Adrenal gland (tissue), 19 donors: ENCODE measurements around the gene HHLA2. TPM values are rescaled to one million over a fixed set of nuclear protein-coding genes. Genes with fewer than 3 reads are reported as not detected.

Source experiments
- DNase-seq, 7 donors: peaks; one replicate each; pipeline ENCODE4 v3.0.0-alpha.2; 2019 to 2020
- H3K27ac ChIP-seq, 5 donors: fragments of 200-600 bp; sonication (generic) in 4 of 5; 1 replicate in 3 of 5; 2 replicates in 2 of 5; pipeline versions ENCODE4 v1.5.1 to v1.8.0; 2016 to 2020; ENCODE audit warnings: mild to moderate bottlenecking in 1 of 5
- H3K27me3 ChIP-seq: fragments of 200-600 bp; 2 replicates; pipeline ENCODE4 v1.8.0; 2021
- H3K36me3 ChIP-seq, 2 donors: fragments of 200-600 bp; replicated peaks in 1 of 2; 1 replicate in 1 of 2; 2 replicates in 1 of 2; pipeline versions ENCODE4 v1.5.1 to v1.8.0; 2018 to 2022
- H3K4me1 ChIP-seq, 2 donors: fragments of 200-600 bp; replicated peaks in 1 of 2; 1 replicate in 1 of 2; 2 replicates in 1 of 2; pipeline versions ENCODE4 v1.5.1 to v1.8.0; 2018 to 2021
- H3K4me3 ChIP-seq, 4 donors: fragments of 200-600 bp; sonication (generic) in 3 of 4; one replicate each; pipeline ENCODE4 v1.5.1; 2016 to 2018
- H3K9me3 ChIP-seq, 3 donors: fragments of 200-600 bp; sonication (generic) in 1 of 3; replicated peaks in 1 of 3; 1 replicate in 2 of 3; 2 replicates in 1 of 3; pipeline versions ENCODE4 v1.5.1 to v1.8.0; 2016 to 2021
- CTCF ChIP-seq, 6 experiments: fragments of 450-650 bp in 4 of 6; fragments of 200-600 bp in 2 of 6; sonication (generic) in 1 of 6; IDR thresholded peaks; 1 replicate in 5 of 6; 2 replicates in 1 of 6; pipeline versions ENCODE4 v1.5.1 to v1.8.0; 2016 to 2021; ENCODE audit warnings: antibody characterized with exemption in 6 of 6, mild to moderate bottlenecking in 2 of 6, moderate library complexity in 1 of 6
- POLR2A ChIP-seq, 2 donors: fragments of 450-650 bp; IDR thresholded peaks; one replicate each; pipeline ENCODE4 v1.6.1; 2017; ENCODE audit warnings: antibody characterized with exemption in 2 of 2, mild to moderate bottlenecking in 2 of 2, moderate library complexity in 1 of 2
- WGBS, 4 donors: extraction: QIAGEN DNeasy Blood & Tissue Kit in 2 of 4; methylation state at CpG; one replicate each; pipeline versions ENCODE4 v1.1.5 to v1.1.7; 2013 to 2017; 5-methylcytosine and 5-hydroxymethylcytosine counted together
- intact Hi-C, 2 donors: fragments of 100-400 bp; cut with DNase I; formaldehyde crosslinking; loops; one replicate each; pipeline versions ENCODE4 v1.14.1 to v1.15.0; 2022 to 2023
- long read RNA-seq, 10 donors: library from polyadenylated mRNA in 3 of 10; unstranded in 2 of 10; stranded (forward) in 1 of 10; transcript quantifications; one replicate each; pipeline ENCODE4 v2.0.0 and lab custom pipeline, GENCODE V29; 2021 to 2026
- polyA plus RNA-seq, 3 donors: library from polyadenylated mRNA; stranded (reverse); fragments of 200-250 nt in 2 of 3; fragments of 350-450 nt in 1 of 3; fragmentation: Illumina TruSeq in 1 of 3; extraction: RNeasy Lipid Tissue Mini Kit (QIAGEN cat#74804) in 1 of 3; gene quantifications; one replicate each; pipeline ENCODE4 v1.2.3, GENCODE V29; 2013 to 2014
- total RNA-seq, 9 donors: library from RNA; depleted of rRNA in 4 of 9; stranded (reverse); fragments of >200 nt in 4 of 9; fragments of 120-200 nt in 1 of 9; fragmentation: NEBNext Ultra II Directional in 1 of 9; extraction: Animal tissue kit (Norgen Biotek cat#: 25700) in 1 of 9; gene quantifications; one replicate each; pipeline versions ENCODE4 v1.1.0 to v1.2.4, GENCODE V29; 2013 to 2023
- donor health status: healthy with polysubstance abuse.
- donor health status: Bipolar disorder and iron deficiency.
- donor health status: DM: yes; HTN: yes; CAD: no.
- donor health status: DM: no; HTN: no; CAD: no.
- donor health status: DM: no; HTN: no; CAD: no.
- donor health status: DM: yes; HTN: yes; CAD: no.

Gene HHLA2, protein sequence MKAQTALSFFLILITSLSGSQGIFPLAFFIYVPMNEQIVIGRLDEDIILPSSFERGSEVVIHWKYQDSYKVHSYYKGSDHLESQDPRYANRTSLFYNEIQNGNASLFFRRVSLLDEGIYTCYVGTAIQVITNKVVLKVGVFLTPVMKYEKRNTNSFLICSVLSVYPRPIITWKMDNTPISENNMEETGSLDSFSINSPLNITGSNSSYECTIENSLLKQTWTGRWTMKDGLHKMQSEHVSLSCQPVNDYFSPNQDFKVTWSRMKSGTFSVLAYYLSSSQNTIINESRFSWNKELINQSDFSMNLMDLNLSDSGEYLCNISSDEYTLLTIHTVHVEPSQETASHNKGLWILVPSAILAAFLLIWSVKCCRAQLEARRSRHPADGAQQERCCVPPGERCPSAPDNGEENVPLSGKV
- under 1 TPM in 1 of 9 donors, not detected in 8; 0.06 TPM for total RNA-seq
- under 1 TPM in 1 of 3 donors, not detected in 2; 0.03 TPM for polyA plus RNA-seq
- long read RNA-seq, donor 1, result 0 reads
- long read RNA-seq, donor 2, result 0 reads
- long read RNA-seq, donor 3, result 0 reads
- long read RNA-seq, donor 4, result 0 reads
- long read RNA-seq, donor 5, result 0 reads
- long read RNA-seq, donor 6, result 0 reads
- long read RNA-seq, donor 7, result 0 reads
- long read RNA-seq, donor 8, result 0 reads
- long read RNA-seq, donor 9, result 0 reads
- long read RNA-seq, donor 10, result 0 reads

- TF ChIP-seq CTCF (IDR thresholded peaks at IDR 0.05), result no peak
- no peak for TF ChIP-seq POLR2A (IDR thresholded peaks at IDR 0.05)
- Histone ChIP-seq H3K27ac (no peak within 1 kb of the TSS), H3K9me3 (no peaks in the 10 kb centered on the region), H3K27me3 (no peaks in the 10 kb centered on the region), H3K4me3 (no peak within 1 kb of the TSS), H3K4me1 (no peaks in the 10 kb centered on the region), H3K36me3 (no peaks in the 10 kb centered on the region)
- intact Hi-C loops, result no loop called here
- DNase-seq, result no peak
- WGBS, 4 donors, result 58 to 63% (median 60%) methylated on average over 2 of the region's 2 CpGs
Measured at GRCh38 chr3:108296239-108296638, at the start of gene HHLA2. Gene HHLA2 (plus strand): TSS chr3:108296548. CDS start chr3:108351814, 55,266 bp downstream.

DNA sequence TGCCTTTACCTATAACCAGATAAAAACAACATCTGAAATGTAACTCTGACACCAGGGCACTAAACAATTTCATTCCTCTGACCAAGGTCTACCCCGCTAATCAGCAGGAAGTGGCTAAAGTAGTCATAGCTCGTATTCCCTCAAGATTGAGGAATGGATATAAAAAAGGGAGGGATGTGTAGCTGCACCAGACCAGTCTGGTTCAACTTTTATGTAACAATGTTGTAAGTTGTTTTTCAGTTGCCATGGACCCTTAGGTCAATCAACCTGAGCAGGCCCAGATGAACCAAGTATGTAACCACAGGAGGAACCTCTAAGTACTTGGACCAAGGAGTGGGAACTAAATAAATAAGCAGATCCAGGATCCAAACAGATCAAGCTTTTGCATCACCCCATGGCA lies 45.7 kb upstream of the HHLA2 start:
- no peaks in the 10 kb centered on the region for H3K36me3 ChIP-seq
- no peak for DNase-seq
- no peaks in the 10 kb centered on the region for H3K27me3 ChIP-seq
- no peak overlapping the region for H3K4me3 ChIP-seq
- WGBS, 4 donors, result 86 to 100% (median 96%) methylated on average over 2 of the region's 2 CpGs
- intact Hi-C loops, result no loop called here
- TF ChIP-seq POLR2A (IDR thresholded peaks at IDR 0.05) (no peak), CTCF (IDR thresholded peaks at IDR 0.05) (no peak)
- H3K4me1 ChIP-seq, result no peaks in the 10 kb centered on the region
- no peak overlapping the region for H3K27ac ChIP-seq
- H3K9me3 ChIP-seq, result no peaks in the 10 kb centered on the region

DNA sequence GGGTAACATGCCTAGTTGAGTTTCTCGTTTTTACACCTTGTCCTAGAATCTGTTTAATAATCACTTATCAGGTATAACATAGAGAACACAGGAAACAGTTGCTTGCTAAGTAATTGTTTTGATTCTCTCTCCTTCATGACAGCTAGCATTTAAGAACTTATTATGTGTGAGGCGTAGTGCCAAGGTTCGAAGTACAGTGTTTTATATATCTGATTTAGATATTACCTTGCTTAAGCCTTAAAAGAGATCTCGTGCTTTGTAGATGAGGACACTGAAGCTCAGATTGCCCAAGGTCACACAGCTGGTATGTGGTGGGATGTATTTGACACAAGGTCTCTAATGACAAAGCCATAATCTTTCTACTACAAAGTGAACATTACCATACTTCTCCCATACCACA lies 45.1 kb upstream of the HHLA2 start:
- DNase-seq, result no peak
- 72 to 82% (median 77%) methylated on average over 4 of the region's 4 CpGs for WGBS, 4 donors
- Histone ChIP-seq H3K4me1 (no peaks in the 10 kb centered on the region), H3K27me3 (no peaks in the 10 kb centered on the region), H3K36me3 (no peaks in the 10 kb centered on the region), H3K27ac (no peak overlapping the region), H3K9me3 (no peaks in the 10 kb centered on the region), H3K4me3 (no peak overlapping the region)
- TF ChIP-seq CTCF (IDR thresholded peaks at IDR 0.05) (no peak), POLR2A (IDR thresholded peaks at IDR 0.05) (no peak)
- intact Hi-C loops, result no loop called here

GRCh38 chr3:108251844-108252243 lies 44.5 kb upstream of the HHLA2 start:
- TF ChIP-seq CTCF (IDR thresholded peaks at IDR 0.05) (no peak), POLR2A (IDR thresholded peaks at IDR 0.05) (no peak)
- Histone ChIP-seq H3K36me3 (no peaks in the 10 kb centered on the region), H3K4me1 (no peaks in the 10 kb centered on the region), H3K4me3 (no peak overlapping the region), H3K27me3 (no peaks in the 10 kb centered on the region), H3K9me3 (no peaks in the 10 kb centered on the region), H3K27ac (no peak overlapping the region)
- intact Hi-C loops, result no loop called here
- no peak for DNase-seq
- 90 to 96% (median 93%) methylated on average over 1 of the region's 1 CpG for WGBS, 4 donors
